Neural crest cell (in vitro differentiated cells): ENCODE measurements around the gene BMP7. TPM values are rescaled to one million over a fixed set of nuclear protein-coding genes. Genes with fewer than 3 reads are reported as not detected.

Source experiments
- DNase-seq: peaks from one replicate; pipeline ENCODE4 v3.0.0; 2021; ENCODE audit warnings: low read depth, mixed read lengths, low spot score
- H3K27ac Mint-ChIP-seq: one replicate; pipeline ENCODE4 v1.8.0; 2021; ENCODE audit warnings: mild to moderate bottlenecking, mixed read lengths; ENCODE audit not compliant: unreplicated experiment
- H3K27me3 Mint-ChIP-seq: 2 replicates; pipeline ENCODE4 v1.8.0; 2021; ENCODE audit warnings: low read depth, mild to moderate bottlenecking, mixed read lengths
- H3K36me3 Mint-ChIP-seq: 2 replicates; pipeline ENCODE4 v1.8.0; 2021; ENCODE audit warnings: low read depth, mild to moderate bottlenecking, mixed read lengths
- H3K4me1 Mint-ChIP-seq: 2 replicates; pipeline ENCODE4 v1.8.0; 2021; ENCODE audit warnings: mixed read lengths
- H3K4me3 Mint-ChIP-seq: one replicate; pipeline ENCODE4 v1.8.0; 2021; ENCODE audit warnings: mild to moderate bottlenecking, mixed read lengths
- H3K9me3 Mint-ChIP-seq: 2 replicates; pipeline ENCODE4 v1.8.0; 2021; ENCODE audit warnings: mixed read lengths
- CTCF ChIP-seq: fragments of 200-600 bp; sonication (generic); conservative IDR thresholded peaks from 2 replicates; pipeline ENCODE4 v1.5.0; 2021; ENCODE audit warnings: antibody characterized with exemption, mild to moderate bottlenecking
- total RNA-seq: library from RNA; stranded (reverse); gene quantifications from 2 replicates; pipeline ENCODE4 v1.2.1, GENCODE V29; 2021

The BMP7 gene
- total RNA-seq, 1 donor from 2014 or later, result 13.8 TPM

- H3K36me3 Mint-ChIP-seq, result no peaks in the 10 kb centered on the region
- no peak overlapping the region for H3K4me3 Mint-ChIP-seq
- peaks cover 2% of the 10 kb centered on the region for H3K9me3 Mint-ChIP-seq
- peaks cover 13% of the 10 kb centered on the region for H3K4me1 Mint-ChIP-seq
- DNase-seq, result no peak
- H3K27ac Mint-ChIP-seq, result no peak overlapping the region
- H3K27me3 Mint-ChIP-seq, result no peaks in the 10 kb centered on the region
- TF ChIP-seq CTCF, result no peak
Observed at GRCh38 chr20:57134804-57135203, 131.6 kb downstream of the BMP7 start.

- Mint-ChIP-seq H3K4me3 (no peak overlapping the region), H3K9me3 (peaks cover 2% of the 10 kb centered on the region), H3K4me1 (peaks cover 13% of the 10 kb centered on the region), H3K36me3 (no peaks in the 10 kb centered on the region), H3K27ac (no peak overlapping the region), H3K27me3 (no peaks in the 10 kb centered on the region)
- DNase-seq, result no peak
- TF ChIP-seq CTCF, result no peak
Observed at GRCh38 chr20:57133926-57134650, 132.4 kb downstream of the BMP7 start.

GRCh38 chr20:57131601-57132391 is 134.6 kb downstream of the BMP7 start:
- H3K4me1 Mint-ChIP-seq, result peaks cover 22% of the 10 kb centered on the region

GRCh38 chr20:57131077-57131476 is 135.4 kb downstream of the BMP7 start:
- Mint-ChIP-seq H3K36me3 (no peaks in the 10 kb centered on the region), H3K27ac (no peak overlapping the region), H3K27me3 (no peaks in the 10 kb centered on the region), H3K9me3 (peaks cover 2% of the 10 kb centered on the region), H3K4me3 (no peak overlapping the region), H3K4me1 (peaks cover 25% of the 10 kb centered on the region)
- no peak for DNase-seq
- TF ChIP-seq CTCF, result no peak

More at GRCh38 chr20:57131601-57132391, 134.6 kb downstream of the BMP7 start:
- no peak for DNase-seq
- H3K4me3 Mint-ChIP-seq, result no peak overlapping the region
- H3K9me3 Mint-ChIP-seq, result peaks cover 2% of the 10 kb centered on the region
- TF ChIP-seq CTCF, result no peak
- H3K27me3 Mint-ChIP-seq, result no peaks in the 10 kb centered on the region
- H3K36me3 Mint-ChIP-seq, result no peaks in the 10 kb centered on the region
- H3K27ac Mint-ChIP-seq, result no peak overlapping the region

GRCh38 chr20:57130160-57130772 is 136.2 kb downstream of the BMP7 start:
- no peak for TF ChIP-seq CTCF
- no peaks in the 10 kb centered on the region for H3K27me3 Mint-ChIP-seq

More at GRCh38 chr20:57130160-57130772, 136.2 kb downstream of the BMP7 start:
- no peak overlapping the region for H3K4me3 Mint-ChIP-seq
- H3K4me1 Mint-ChIP-seq, result peaks cover 25% of the 10 kb centered on the region
- peaks cover 2% of the 10 kb centered on the region for H3K9me3 Mint-ChIP-seq
- no peaks in the 10 kb centered on the region for H3K36me3 Mint-ChIP-seq
- DNase-seq, result no peak
- no peak overlapping the region for H3K27ac Mint-ChIP-seq
